GM18858 (cell line): ENCODE results near the gene UBC.
A peak's percentile ranks its signal among the peaks of the same experiment; 100 is the strongest.
"Not testable (repeated sequence)": the region's sequence is repeated elsewhere in the genome, so short reads cannot be mapped to it uniquely, and the experiment has no call there.

Experiments used
- ATAC-seq: cut with Tn5 transposase; IDR thresholded peaks from one replicate; pipeline ENCODE4 v1.9.1; 2021; ENCODE audit not compliant: unreplicated experiment

UBC gene

DNA sequence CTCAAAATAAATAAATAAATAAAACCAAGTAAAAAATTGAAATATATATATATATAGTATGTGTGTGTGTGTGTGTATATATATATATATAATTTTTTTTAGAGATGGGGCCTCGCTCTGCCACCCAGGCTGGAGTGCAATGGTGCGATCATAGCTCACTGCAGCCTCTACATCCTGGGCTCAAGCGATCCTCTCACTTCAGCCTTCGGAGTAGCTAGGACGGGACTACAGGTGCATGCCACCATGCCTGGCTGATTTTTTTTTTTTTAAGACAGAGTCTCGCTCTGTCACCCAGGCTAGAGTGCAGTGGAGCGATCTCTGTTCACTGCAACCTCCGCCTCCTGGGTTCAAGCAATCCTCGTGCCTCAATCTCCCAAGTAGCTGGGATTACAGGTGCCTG lies 26.7 kb downstream of the UBC start:
- ATAC-seq = not testable (repeated sequence)

DNA sequence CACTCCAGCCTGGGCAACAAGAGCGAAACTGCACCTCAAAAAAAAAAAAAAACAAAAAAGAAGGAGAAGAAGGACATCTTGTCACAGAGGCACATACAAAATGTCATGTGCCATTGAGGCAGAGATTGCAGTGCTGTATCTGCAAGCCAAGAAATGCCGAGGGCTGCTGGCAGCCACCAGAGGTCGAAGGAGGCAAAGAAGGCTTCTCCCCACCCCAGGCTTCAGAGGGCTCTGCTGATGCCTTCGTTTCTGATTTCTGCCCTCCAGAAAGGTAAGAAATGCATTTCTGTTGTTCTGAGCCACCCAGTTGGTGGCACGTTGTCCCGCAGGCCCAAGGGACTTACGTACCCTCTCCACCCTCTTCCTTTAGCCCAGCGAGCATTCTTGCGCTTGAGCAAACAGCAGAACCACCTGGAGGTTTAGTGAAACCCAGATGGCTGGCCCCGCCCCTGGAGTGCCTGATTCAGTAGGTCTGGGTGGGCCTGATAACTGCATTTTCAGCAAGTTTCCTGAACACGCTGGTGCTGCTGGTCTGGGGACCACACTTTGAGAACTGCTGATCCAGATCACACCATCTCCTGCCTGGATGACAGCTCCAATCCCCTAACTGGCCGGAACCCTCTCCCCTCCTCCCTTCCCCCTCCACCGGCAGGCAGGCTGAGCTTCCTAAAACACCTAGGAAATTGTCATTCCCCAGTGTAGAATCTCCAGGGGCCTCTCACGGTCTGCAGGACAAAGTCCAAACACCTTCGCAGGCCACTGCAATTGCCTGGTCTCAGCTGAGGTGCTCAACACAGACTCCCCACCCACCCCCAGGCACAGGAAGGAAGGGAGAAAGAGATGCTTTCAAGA lies 29.6 kb downstream of the UBC start:
- peak; percentile 80 for ATAC-seq

DNA sequence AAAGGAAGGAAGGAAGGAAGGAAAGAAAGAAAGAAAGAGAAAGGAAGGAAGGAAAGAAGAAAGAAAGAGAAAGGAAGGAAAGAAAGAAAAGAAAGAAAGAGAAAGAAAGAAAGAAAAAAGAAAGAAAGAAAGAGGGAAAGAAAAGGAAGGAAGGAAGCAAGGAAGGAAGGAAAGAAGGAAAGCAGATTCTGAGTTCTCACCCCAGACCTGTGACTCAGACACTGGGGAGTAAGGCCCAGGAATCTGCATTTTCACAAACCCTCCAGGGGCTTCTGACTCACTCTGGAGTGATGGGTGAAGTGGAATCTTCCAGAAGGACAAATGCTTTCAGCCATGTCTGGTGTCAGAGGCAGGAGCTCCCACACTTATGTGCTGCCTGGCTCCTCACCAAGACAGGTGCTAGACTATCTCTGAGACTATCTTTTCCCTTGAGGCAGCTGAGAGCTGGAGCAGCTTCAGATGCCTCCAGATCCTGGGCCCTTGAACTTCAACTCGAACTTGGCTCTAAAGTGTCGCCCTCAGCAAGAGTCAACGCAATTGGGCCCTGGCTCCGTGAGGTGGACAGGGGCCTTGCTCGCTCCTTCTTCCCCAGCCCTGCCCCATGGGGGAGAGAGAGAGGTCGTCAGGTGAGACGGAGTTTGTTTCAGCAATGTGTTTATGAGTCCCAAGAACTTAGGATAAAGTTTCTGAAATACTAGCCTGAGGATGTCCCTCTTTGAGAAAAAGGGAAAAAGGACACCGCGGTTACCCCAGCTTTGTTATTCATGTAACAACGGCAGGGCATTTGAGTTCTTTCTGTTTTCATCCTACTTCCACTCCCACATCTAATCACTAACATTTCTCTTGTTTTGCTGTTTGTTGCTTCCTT lies 31.0 kb downstream of the UBC start:
- no peak for ATAC-seq

DNA sequence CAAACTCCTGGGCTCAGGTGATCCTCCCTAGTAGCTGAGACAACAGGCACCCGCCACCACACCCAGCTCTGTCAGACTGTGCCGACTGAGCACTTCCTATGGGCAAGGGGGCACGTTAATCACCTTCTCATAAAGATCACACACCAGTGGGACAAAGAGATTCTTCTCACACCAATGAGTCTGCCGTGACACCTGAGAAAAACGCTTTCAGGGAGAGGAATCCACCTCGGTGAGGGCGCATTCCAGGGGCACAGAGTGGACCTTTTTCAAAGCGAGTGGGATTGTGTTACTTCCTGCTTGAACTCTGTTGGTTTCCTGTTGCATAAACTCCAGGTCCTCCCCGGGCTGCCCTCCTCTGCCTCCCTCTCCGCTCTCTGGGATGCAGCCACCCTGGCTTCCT lies 33.3 kb downstream of the UBC start:
- ATAC-seq = no peak

DNA sequence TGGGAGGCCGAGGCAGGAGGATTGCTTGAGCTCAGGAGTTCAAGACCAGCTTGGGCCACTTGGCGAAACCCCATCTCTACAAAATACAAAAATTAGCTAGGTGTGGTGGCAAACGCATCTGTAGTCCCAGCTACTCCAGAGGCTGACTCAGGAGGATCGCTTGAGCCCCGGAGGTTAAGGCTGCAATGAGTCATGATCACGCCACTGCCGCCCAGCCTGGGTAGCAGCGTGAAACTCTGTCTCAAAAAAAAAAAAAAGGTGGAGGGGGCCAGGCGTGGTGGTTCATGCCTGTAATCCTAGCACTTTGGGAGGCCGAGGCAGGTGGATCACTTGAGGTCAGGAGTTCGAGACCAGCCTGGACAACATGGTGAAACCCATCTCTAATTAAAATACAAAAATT lies 34.1 kb downstream of the UBC start:
- ATAC-seq = not testable (repeated sequence)

DNA sequence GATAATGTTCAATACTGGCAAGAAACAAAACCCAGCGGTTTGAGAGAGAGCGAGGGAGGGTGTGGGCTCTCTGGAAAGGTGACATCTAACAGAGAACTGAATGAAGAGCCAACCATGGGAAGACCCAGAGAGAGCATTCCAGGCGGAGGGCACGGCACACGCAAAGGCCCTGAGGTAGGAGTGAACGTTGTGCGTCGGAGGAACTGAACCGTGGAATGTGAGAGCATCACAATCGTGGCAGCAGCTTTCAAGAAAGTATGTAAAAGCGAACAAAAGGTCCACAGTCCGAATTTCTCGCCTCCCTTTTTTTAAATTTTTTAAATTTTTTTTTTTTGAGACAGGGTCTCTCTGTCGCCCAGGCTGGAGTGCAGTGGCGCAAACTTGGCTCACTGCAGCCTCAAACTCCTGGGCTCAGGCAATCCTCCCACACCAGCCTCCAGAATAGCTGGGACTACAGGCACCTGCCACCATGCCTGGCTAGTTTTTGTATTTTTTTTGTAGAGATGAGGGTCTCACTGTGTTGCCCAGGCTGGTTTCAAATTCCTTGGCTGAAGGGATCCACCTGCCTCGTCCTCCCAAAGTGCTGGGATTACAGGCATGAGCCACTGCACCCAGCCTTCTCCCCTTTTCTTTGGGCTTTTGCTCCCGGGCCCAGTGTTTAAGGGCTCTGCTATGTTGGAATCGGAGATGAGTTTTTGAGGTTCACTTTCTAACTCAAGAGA lies 35.5 kb downstream of the UBC start:
- no peak for ATAC-seq

DNA sequence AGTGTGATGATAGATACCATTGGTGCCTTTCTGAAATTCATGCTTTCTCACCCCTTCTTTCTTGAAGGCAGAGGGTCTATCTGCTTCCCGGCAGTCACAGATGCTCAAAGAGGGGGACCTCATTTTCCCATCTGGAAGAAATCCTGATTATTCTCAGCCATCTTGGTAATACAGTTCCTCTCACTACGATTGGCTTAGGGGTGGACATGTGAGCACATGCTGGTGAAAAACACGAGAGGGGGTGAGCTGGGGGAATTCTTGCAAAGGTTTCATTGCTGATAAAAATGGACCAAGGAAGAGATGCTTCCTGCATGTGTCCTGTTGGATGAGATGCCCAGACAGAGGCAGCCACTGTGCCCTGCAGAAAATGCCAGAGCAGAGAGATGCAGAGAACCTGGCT lies 37.0 kb downstream of the UBC start:
- ATAC-seq = no peak

DNA sequence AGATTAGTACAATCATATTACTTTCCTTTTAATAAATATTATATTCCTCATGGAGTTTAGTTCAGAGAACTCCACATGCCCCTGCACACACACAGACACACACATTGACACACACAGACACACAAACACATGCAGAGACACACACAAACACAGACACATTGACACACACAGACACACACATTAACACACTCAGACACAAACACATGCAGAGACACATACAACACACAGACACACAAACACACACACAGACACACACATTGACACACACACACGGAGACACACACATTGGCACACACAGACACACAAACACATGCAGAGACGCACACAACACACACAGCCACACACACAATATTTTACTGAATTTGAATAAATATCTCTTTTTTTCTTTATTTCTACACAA lies 38.3 kb downstream of the UBC start:
- ATAC-seq = no peak

DNA sequence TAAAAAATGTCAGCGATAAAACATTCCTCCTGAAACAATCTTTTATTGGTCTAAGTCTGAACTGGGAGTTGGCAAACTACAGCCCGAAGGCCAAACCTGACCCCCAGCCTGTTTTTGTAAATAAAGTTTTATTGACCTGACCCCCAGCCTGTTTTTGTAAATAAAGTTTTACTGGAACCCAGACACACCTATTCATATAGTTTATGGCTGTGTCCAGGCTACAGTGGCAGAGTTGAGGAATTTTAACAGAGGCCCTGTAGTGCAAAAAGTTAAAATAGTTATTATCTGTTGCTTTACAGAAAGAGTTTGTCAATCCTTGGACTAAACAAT lies 38.7 kb downstream of the UBC start:
- no peak for ATAC-seq

DNA sequence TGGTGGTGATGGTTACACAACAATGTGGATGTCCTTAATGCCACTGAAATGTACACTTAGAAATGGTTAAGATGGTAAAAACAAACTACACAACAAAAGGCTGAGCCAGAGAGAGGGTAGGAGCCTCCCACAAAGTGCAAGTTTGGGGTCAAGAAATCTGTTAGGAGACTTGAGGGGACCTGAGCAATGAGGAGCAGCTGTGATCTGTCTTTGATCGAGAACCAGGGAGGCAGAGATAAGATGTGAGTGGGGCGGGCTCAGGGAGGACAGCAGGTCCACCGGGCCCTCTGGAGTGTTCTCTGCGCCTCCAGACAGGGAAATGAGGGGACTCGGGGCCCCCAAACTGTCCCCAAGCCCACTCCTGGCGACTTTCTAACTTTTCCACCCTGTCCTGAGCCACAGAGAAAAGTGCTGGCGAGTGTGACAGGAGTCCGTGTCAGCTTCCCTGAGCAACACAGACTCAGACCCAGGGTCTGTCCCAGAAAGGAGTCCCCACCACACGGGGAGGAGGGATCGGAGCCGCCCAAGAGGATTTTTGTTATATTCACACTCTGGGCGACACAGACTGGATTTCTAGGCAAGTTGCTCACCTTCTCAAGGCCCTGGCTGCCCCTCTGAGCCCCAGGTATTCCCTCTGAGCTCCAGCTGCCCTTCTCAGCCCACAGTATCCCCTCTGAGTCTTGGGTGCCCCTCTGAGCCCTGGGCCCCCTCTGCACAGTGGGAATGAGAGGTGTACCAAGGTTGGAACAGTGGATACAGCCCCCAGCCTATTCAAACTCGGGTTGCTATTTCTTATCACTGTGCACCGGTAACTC lies 39.3 kb downstream of the UBC start:
- no peak for ATAC-seq

DNA sequence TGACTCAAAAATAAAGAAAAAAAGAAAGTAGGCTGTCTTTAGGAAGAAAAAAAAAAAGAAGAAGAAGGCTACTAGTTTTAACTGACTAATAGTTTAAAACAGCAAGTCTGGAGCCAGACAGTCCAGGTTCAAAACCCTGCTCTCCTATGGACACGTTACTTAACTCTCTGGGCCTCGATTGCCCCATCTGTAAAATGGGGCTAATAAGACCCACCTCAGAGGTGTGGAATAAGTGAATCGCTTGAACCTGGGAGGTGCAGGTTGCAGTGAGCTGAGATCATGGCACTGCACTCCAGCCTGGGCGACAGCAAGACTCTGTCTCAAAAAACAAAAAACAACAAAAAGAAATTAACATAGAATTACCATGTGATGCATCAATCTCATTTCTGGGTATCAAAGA lies 40.3 kb downstream of the UBC start:
- ATAC-seq = no peak

DNA sequence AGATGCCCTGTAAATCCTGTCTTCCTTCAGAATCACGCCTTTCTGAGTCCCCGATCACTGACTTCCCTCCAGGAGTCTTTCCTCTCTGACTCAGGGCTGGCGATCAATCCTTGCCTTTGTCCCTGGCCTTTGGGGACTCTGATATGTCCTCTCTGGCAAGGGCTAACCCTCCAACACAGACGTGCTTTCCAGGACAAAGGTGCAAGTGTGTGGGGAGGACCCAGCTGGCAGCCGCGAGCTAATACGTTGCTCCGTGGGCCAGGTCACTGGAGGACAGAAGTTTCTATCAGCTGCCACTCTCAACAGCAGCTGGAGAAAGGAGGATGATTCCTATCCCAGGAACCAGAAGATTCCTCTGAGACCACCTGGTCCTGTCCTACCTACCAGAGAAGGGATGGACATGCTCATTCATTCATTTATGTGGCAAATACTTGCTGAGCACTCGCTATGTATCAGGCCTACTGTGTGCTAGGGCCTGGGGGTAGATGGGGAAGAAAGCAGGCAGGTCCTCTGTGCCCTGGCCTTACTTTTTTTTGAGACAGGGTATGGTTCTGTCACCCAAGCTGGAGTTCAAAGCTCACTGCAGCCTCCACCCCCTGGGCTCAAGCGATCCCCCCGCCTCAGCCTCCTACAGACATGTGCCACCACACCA lies 42.3 kb downstream of the UBC start:
- ATAC-seq = no peak

DNA sequence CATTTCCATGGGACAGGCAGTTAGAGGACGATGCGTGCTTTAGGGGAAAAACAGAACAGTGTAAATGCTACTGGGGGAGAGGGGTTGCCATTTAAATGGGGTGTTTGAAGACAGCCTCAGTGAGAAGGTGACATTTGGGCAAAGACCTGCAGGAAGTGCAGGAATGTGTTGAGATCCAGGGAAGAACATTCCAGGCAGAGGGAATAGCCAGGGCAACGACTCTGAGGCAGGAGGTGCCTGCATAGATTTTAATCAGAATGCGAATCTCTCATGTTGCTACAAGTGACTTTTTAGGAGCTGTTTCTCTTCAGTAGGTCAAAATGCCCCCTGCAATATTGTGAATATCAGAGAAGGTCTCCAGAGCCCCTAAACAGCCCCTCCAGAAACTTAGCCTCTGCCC lies 43.2 kb downstream of the UBC start:
- ATAC-seq = no peak

DNA sequence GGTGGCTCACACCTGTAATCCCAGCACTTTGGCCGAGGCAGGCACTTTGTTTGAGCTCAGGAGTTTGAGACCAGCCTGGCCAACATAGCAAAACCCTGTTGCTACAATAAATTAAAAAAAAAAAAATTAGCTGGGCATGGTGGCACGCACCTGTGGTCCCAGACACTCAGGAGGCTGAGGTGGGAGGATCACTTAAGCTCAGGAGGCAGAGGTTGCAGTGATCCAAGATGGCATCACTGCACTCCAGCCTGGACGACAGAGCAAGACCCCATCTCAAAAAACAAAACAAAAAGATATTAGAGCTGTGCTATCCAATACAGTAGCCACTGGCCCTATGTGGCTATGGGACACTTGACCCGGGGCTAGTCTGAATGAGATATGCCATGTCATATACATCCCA lies 43.9 kb downstream of the UBC start:
- no peak for ATAC-seq

DNA sequence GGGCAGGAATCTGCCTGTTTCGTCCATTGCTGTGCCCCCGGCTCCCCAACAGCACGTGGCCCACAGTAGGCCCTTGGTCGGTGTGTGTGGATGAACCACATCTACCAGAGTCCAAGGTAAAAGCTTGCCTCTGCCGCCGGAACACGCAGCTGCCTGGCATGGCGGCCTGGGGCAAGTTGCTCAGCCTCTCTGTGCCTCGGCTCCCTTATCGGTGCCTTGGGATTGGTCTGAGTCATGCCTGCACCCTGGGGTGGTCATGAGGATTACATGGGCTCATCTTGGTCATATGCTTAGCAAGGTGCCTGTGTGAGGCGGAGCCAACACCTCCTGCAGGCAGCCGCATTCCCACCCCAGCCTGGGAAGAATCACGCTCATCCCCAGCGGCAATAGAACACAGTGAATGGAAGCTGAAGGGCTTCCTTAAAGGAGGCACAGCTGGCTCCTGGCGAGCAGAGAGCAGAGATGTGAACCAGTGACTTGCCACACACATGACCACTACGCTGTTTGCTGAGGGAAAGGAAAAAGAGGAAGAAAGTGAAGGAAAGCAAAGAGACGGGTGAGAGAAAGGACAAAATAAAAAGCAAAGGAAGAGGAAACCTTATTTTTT lies 45.3 kb downstream of the UBC start:
- ATAC-seq = no peak

DNA sequence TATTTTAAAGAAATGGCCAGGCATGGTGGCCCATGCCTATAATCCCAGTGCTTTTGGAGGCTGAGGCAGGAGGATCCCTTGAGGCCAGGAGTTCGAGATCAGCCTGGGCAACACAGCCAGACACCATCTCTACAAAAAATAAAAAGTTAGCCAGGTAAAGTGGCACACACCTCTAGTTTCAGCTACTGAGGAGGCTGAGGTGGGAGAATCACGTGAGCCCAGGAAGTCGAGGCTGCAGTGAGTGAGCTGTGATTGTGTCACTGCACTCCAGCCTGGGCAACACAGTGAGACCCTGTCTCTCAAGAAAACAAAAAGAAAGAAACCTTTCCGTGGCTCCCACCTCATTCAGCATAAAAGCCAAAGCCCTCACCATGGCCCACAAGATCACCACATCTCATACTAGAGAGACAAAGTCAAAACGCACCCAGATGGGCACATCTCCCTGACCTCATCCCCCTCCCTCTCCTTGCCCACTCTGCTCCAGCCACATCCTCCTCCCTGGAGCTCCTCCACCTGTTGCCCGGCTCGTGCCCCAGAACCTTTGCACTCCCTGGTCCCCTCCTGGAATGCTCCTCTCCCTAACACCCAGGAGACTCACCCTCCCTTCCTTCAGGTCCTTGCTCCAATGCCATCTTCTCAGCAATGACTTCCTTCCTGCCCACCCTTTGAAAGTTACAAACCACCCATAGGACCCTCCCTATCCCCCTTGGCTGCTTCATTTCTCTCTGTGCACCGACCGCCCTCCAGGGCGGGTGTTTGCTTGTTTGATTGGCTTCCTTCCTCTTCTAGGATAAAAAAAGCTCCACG lies 46.0 kb downstream of the UBC start:
- no peak for ATAC-seq

DNA sequence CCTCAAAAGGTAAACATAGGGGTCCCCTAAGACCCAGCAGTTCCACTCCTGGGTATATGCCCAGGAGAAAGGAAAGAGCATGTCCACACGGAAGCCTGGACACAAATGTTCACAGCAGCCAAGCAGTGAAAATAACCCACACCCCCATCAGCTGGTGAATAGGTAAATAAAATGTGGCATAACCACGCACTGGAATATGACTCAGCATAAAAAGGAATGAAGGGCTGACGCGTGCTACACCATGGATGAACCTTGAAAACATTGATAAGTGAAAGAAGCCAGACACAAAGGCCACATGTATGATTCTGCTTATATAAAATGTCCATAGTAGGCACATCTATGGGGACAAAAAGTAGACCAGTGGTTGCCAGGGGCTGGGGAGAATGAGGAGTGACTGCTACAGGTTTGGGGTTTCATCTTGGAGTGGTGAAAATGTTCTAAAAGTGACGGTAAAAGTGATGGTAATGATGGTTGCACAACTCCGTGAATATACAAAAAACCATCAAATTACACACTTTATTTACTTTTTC lies 47.0 kb downstream of the UBC start:
- no peak for ATAC-seq

DNA sequence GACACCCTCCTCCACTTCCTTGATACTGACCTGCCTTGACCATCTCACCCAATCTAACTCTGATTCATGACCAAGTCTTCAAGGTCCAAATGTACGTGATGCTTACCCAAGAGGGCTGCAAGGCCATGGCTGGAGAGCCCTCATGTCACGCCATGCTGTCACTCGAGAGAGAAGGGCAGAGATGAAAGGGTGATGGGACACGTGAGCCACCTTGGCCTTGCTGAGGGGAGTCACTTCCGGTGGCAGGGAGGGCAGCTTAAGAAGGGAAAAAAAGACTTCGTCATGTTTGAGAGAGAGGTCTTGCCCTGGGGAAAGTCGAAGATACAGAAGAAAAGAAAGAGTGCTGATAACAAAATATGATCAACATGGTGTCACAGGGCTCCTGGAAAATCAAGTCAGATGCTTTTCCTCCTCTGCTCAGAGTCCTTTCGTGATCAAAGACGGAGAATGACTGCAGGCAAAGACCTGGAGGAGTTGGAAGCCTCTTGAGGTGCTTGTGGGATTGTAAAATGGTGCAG lies 47.5 kb downstream of the UBC start:
- ATAC-seq = no peak
